ACC112 (cell line): Measurements from ENCODE around the gene STAC.

ENCODE experiments used
- H2AFZ ChIP-seq: fragments of 200-600 bp; sonication (generic); one replicate; pipeline ENCODE4 v1.6.0; 2017; ENCODE audit warnings: antibody characterized with exemption, low read length; ENCODE audit not compliant: unreplicated experiment
- H3K27ac ChIP-seq: fragments of 200-600 bp; sonication (generic); 2 replicates; pipeline ENCODE4 v1.5.1; 2014; ENCODE audit warnings: low read depth, mild to moderate bottlenecking, antibody characterized with exemption, low read length, moderate library complexity
- H3K27me3 ChIP-seq: fragments of 200-600 bp; sonication (generic); 2 replicates; pipeline ENCODE4 v1.6.1; 2014; ENCODE audit warnings: mild to moderate bottlenecking, antibody characterized with exemption, low read length, moderate library complexity, mixed read lengths; ENCODE audit not compliant: insufficient read depth
- H3K36me3 ChIP-seq: fragments of 200-600 bp; sonication (generic); 2 replicates; pipeline ENCODE4 v1.6.1; 2016; ENCODE audit warnings: mild to moderate bottlenecking, antibody characterized with exemption, low read length, moderate library complexity, mixed read lengths; ENCODE audit not compliant: insufficient read depth
- H3K4me1 ChIP-seq: fragments of 200-600 bp; sonication (generic); one replicate; pipeline ENCODE4 v1.6.1; 2016; ENCODE audit warnings: low read length, mixed read lengths; ENCODE audit not compliant: insufficient read depth, unreplicated experiment, control insufficient read depth
- H3K4me3 ChIP-seq: fragments of 200-600 bp; sonication (generic); 2 replicates; pipeline ENCODE4 v1.5.1; 2014; ENCODE audit warnings: mild to moderate bottlenecking, low read depth, low read length
- H3K79me2 ChIP-seq: fragments of 200-600 bp; sonication (generic); one replicate; pipeline ENCODE4 v1.6.0; 2016; ENCODE audit warnings: low read length; ENCODE audit not compliant: control insufficient read depth, unreplicated experiment, insufficient read depth

Gene STAC, protein sequence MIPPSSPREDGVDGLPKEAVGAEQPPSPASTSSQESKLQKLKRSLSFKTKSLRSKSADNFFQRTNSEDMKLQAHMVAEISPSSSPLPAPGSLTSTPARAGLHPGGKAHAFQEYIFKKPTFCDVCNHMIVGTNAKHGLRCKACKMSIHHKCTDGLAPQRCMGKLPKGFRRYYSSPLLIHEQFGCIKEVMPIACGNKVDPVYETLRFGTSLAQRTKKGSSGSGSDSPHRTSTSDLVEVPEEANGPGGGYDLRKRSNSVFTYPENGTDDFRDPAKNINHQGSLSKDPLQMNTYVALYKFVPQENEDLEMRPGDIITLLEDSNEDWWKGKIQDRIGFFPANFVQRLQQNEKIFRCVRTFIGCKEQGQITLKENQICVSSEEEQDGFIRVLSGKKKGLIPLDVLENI

DNA sequence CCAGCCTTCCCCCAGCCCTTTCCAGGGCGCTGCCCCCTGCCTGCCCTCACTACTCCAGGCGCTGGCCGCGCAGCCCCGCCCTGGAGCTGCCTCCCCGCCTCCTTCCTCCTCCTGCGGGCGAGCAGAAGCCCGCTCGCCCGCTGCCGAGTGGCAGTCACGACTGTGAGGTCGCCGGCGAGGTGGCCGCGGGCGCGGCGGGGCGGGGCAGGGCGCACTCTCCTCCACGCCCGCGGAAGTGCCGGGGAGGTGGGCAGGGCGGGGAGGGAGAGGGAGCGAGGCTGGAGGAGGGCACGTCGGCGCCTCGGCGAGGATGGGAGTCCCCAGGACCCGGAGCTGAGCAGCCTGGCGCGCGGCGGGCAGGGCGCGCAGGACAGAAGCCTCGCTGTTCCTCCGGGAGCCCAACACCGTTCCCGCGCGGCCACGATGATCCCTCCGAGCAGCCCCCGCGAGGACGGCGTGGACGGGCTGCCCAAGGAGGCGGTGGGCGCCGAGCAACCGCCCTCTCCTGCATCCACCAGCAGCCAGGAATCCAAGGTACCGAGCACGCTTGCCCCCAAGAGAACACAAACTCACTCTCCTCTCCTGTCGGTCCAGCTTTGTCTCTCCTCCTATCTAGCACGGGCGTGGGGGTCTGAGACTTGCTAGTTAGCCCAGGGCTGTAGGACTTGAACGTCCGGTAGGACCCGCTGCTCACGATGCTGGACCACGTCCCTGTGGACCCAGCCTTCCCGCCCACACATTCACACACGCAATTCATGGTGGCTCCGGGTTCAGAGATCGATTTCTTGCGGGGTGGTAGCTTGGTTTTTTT, at the start of gene STAC:
TSS of gene STAC (plus strand) at position 284 of the 811 bp plus-strand sequence. CDS start at position 424, 140 bp downstream.
- no peaks in the 10 kb centered on the region for H3K27me3 ChIP-seq
- peaks cover 11% of the 10 kb centered on the region for H3K79me2 ChIP-seq
- no peaks in the 10 kb centered on the region for H3K36me3 ChIP-seq
- H2AFZ ChIP-seq: peak within 1 kb of the TSS; percentile 82
- no peak within 1 kb of the TSS for H3K27ac ChIP-seq
- H3K4me3 ChIP-seq: peak within 1 kb of the TSS; percentile 86
- peaks cover 10% of the 10 kb centered on the region for H3K4me1 ChIP-seq

DNA sequence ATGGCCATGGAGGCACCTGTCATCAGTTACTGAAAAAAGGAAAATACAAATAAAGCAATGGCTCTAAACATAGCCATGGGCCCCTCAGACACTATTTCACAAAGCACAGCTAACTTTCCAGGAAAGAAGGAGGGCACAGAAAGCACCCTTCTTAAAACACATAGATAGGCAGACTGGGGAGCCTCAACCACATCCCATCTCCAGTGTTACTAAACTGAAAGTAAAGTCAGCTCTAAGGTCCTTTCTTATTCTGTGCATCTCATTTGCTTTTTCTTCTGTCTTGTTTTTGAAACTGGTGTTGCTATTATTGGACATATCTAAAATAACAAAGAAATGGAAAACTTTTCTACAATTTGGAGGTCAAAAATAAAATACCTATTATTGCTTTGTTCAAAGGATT, 48.2 kb upstream of the STAC start:
- H2AFZ ChIP-seq: peak overlapping the region; percentile 23
- H3K36me3 ChIP-seq: no peaks in the 10 kb centered on the region
- H3K27me3 ChIP-seq: no peaks in the 10 kb centered on the region
- no peak overlapping the region for H3K4me3 ChIP-seq
- no peaks in the 10 kb centered on the region for H3K79me2 ChIP-seq
- no peaks in the 10 kb centered on the region for H3K4me1 ChIP-seq
- no peak overlapping the region for H3K27ac ChIP-seq

DNA sequence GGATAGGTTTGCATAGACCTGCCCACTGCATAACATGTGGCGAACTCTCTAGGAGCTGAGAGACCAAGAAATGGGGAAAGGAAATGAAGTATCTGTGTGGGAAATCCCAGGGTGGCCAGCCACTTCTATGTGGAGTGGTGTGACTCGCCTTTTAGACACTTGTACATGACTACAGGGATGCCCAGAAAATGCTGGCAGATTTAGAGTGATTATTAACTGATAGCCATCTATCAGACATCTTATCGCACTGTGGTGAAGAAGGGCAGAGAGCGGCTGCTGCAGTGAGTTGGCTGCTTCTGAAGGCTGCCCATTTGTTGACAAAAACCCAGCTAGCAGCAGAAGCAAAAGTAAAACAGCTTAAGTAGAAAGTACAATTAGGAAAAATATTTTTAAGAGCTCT, 18.1 kb upstream of the STAC start:
- Histone ChIP-seq H3K27me3 (no peaks in the 10 kb centered on the region), H2AFZ (peak overlapping the region; percentile 84), H3K4me1 (peaks cover 25% of the 10 kb centered on the region), H3K79me2 (no peaks in the 10 kb centered on the region), H3K4me3 (peak overlapping the region; percentile 60), H3K27ac (peak overlapping the region; percentile 81), H3K36me3 (no peaks in the 10 kb centered on the region)

DNA sequence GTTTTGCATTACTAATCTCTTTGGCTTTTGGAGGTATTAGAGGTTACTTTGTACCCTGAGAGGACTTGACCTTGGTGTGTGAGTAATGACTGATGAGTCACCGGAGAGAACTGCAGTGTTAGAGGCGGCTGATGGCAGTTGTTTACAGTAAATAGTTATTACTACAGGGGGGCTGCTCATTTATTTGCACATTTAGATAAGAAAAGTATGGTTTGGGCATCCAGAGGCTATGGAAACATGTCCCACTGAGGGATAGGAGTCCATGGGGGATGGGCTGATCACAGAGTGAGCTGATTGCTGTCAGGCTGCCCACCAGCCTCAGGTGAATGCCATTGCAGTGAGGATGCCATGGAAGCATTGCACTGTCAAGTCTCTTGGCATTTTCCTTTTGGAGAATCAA, 17.3 kb upstream of the STAC start:
- no peaks in the 10 kb centered on the region for H3K79me2 ChIP-seq
- H3K27me3 ChIP-seq: no peaks in the 10 kb centered on the region
- H3K4me3 ChIP-seq: peak overlapping the region; percentile 60
- H3K27ac ChIP-seq: peak overlapping the region; percentile 81
- no peaks in the 10 kb centered on the region for H3K36me3 ChIP-seq
- H3K4me1 ChIP-seq: peaks cover 25% of the 10 kb centered on the region
- H2AFZ ChIP-seq: no peak overlapping the region

DNA sequence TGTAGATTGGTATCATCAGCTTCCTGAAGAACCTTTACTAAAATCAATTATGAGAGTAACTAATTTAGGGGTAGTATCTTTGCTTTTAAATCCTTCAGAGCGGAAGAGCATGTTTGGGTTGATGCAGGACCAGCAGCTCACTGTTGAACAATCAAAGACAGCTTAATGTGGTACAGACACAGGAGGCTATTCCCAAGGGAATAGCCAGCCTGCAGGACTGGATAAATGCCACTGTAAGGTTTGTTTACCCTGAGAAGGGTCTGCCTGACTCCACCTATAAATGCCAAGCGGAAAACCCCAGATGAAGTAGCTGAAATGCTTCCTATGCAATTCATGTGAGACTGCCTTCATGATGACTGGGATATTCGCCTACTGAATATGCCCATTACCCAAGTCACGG, 16.0 kb upstream of the STAC start:
- H2AFZ ChIP-seq: no peak overlapping the region

DNA sequence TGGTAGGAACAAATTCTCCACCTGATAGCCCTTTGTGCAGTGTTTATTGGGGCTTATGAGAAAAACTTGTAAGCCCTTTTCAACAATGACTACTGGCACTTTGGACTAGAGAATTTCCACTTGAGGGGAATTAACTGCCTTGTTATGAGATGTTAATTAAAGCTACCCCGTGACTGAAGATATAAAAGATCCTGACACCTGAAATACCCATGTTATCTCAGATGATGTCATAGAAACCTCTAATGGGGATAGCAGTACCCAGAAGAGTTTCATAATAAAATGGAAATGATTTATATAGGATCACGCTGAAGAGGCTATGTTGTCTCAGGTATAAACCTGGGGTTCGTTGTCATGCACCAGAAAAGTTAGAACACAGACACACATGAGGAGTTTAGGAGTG, 14.5 kb upstream of the STAC start:
- no peaks in the 10 kb centered on the region for H3K36me3 ChIP-seq
- no peak overlapping the region for H3K4me3 ChIP-seq
- no peaks in the 10 kb centered on the region for H3K27me3 ChIP-seq
- no peaks in the 10 kb centered on the region for H3K79me2 ChIP-seq
- H3K27ac ChIP-seq: no peak overlapping the region
- no peak overlapping the region for H2AFZ ChIP-seq
- peaks cover 25% of the 10 kb centered on the region for H3K4me1 ChIP-seq

More for the DNA sequence above, 16.0 kb upstream of the STAC start:
- H3K27me3 ChIP-seq: no peaks in the 10 kb centered on the region
- H3K27ac ChIP-seq: no peak overlapping the region
- H3K36me3 ChIP-seq: no peaks in the 10 kb centered on the region
- H3K4me1 ChIP-seq: peaks cover 25% of the 10 kb centered on the region
- no peak overlapping the region for H3K4me3 ChIP-seq
- H3K79me2 ChIP-seq: no peaks in the 10 kb centered on the region

DNA sequence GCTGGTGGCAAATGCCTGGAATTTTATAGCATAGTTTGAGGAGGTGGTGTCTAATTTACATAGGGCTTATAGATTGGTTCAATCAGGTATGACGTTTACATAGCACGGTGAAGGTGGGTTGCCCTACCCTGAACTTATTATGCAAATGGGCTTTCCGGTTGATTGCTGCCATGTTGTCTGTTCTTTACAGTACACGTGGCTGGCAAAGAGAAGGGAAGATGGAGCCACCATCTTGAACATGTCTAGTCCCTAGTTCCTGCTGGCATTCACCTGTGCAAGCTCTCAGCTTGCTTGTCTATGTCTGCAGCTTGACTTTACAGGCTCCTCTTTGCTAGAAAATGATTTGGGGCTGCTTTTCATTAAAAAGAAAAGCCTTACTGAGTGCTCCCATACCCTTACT, 14.0 kb upstream of the STAC start:
- Histone ChIP-seq H3K4me1 (peaks cover 25% of the 10 kb centered on the region), H3K79me2 (no peaks in the 10 kb centered on the region), H3K36me3 (no peaks in the 10 kb centered on the region), H3K27ac (no peak overlapping the region), H3K4me3 (no peak overlapping the region), H3K27me3 (no peaks in the 10 kb centered on the region), H2AFZ (no peak overlapping the region)

DNA sequence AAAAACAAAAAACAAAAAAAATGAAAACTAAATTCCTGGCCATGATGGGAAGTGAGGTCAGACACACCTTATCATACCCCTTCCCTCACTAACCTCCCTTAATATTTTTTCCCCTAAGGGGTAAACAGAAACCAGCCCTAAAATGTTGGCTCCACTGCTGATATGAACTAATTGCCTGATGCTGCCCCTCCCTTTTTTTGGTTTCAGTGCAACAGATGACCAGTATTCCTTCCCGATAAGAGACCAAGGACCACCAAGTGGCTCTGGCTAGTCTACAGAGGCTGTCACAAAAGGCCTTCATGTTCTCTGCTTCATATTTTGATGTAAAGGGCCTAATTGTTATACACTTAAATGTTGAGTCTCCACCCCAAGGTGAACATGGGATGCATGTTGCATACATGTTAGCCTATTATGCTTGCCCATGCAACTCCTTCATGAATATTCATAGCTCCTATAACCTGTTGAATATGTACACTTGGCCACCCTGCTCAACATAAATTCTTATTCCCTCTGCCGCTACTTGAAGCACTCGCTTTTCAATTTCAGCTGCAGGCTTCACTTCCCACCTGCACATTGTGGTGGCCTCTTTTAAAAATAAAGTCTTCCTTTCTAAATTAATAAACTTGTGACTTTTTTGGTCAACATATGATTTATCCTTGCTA, 12.3 kb upstream of the STAC start:
- Histone ChIP-seq H3K79me2 (no peaks in the 10 kb centered on the region), H3K4me3 (no peak overlapping the region), H3K27me3 (no peaks in the 10 kb centered on the region), H3K36me3 (no peaks in the 10 kb centered on the region), H3K27ac (no peak overlapping the region), H3K4me1 (peaks cover 23% of the 10 kb centered on the region), H2AFZ (no peak overlapping the region)

DNA sequence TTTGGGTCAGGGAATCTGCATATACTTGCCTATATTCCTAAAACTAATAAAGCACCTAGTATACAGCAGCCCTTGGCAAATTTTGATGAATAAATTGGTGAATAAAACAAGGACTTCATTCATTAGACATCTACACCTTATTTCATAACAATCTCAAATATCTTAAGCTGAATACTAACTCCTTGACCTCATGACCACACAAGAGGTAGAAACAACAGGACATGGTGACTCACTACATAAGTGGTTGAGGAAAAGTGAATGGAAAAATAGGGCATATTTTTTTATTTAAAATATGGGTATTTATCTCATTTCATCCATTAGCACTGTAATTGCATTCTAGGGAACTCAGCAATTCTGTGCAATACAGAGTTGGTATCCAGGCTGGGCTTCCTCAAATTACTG, 7.8 kb upstream of the STAC start:
- 0 out of 2 replicates have a peak overlapping the region, but pooled peaks have one; percentile 9 for H3K4me3 ChIP-seq
- H3K27ac ChIP-seq: peak overlapping the region; percentile 71
- H3K36me3 ChIP-seq: no peaks in the 10 kb centered on the region
- H2AFZ ChIP-seq: peak overlapping the region; percentile 35
- no peaks in the 10 kb centered on the region for H3K27me3 ChIP-seq
- H3K79me2 ChIP-seq: no peaks in the 10 kb centered on the region
- peaks cover 23% of the 10 kb centered on the region for H3K4me1 ChIP-seq

DNA sequence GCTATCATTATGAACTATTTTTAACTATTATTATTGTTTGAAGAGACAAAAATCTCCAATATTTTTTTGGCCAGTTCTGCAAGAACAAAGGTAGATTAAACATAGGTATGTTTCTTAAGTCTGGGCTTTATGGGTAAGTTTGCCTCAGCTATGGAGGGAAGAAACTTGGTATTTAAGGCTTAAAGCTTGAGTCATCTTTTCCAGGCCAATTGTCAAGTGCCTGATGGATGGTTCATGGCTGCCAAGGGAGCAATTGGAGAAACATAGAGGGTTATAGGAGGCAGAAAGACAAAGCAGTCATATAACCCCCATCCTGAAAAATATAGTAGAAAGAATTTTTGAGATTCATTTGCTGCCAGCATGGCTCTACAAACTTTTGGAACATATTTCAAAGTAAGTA, 7.2 kb upstream of the STAC start:
- 0 out of 2 replicates have a peak overlapping the region, but pooled peaks have one; percentile 9 for H3K4me3 ChIP-seq
- H3K27ac ChIP-seq: peak overlapping the region; percentile 71
- no peaks in the 10 kb centered on the region for H3K79me2 ChIP-seq
- no peaks in the 10 kb centered on the region for H3K36me3 ChIP-seq
- H2AFZ ChIP-seq: peak overlapping the region; percentile 35
- H3K27me3 ChIP-seq: no peaks in the 10 kb centered on the region
- peaks cover 23% of the 10 kb centered on the region for H3K4me1 ChIP-seq
